ENCODE data around the gene PLAC9. TPM values are rescaled to one million over a fixed set of nuclear protein-coding genes. Genes with fewer than 3 reads are reported as not detected.

The PLAC9 gene
- total RNA-seq, 2 donors from 2014 or later, result 42.7 to 123 TPM

DNA sequence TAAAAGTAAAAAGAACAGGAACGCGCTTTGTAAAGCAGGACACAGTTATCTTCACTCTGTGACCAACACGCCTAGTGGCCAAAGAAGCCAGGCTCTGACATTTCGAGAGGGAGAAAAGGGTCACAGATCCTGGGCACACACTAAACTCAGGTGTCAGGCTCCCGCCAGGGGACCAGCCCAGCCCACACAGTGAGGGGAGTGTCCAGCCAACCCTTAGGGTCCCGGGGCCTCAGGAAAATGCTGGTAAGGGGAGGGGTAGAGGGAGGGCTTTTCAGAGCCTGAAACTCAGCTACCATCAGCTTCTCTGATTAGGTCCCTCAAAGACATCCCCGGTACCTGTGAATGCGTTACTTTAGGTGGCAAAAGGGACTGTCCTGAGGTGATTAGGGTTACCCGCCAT, 56.2 kb downstream of the PLAC9 start:
- H3K36me3 ChIP-seq, result no peaks in the 10 kb centered on the region
- TF ChIP-seq, protein P1, sequence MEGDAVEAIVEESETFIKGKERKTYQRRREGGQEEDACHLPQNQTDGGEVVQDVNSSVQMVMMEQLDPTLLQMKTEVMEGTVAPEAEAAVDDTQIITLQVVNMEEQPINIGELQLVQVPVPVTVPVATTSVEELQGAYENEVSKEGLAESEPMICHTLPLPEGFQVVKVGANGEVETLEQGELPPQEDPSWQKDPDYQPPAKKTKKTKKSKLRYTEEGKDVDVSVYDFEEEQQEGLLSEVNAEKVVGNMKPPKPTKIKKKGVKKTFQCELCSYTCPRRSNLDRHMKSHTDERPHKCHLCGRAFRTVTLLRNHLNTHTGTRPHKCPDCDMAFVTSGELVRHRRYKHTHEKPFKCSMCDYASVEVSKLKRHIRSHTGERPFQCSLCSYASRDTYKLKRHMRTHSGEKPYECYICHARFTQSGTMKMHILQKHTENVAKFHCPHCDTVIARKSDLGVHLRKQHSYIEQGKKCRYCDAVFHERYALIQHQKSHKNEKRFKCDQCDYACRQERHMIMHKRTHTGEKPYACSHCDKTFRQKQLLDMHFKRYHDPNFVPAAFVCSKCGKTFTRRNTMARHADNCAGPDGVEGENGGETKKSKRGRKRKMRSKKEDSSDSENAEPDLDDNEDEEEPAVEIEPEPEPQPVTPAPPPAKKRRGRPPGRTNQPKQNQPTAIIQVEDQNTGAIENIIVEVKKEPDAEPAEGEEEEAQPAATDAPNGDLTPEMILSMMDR (IDR thresholded peaks at IDR 0.05), result no peak
- H3K9me3 ChIP-seq, result no peaks in the 10 kb centered on the region
- DNase-seq (ENCODE audit: low spot score) (no peak), ATAC-seq (ENCODE audit: insufficient number of reproducible peaks, low FRiP score, low read depth) (no peak)
- H3K27ac ChIP-seq, result no peak overlapping the region
- no peak overlapping the region for H3K4me3 ChIP-seq
- H3K27me3 ChIP-seq (replicated peaks; ENCODE audit: insufficient read depth), result no peaks in the 10 kb centered on the region
- peaks cover 42 to 61% of the 10 kb centered on the region in 2 donors for H3K4me1 ChIP-seq (ENCODE audit: control insufficient read depth in 1 of 2, low read depth in 2 of 2)

DNA sequence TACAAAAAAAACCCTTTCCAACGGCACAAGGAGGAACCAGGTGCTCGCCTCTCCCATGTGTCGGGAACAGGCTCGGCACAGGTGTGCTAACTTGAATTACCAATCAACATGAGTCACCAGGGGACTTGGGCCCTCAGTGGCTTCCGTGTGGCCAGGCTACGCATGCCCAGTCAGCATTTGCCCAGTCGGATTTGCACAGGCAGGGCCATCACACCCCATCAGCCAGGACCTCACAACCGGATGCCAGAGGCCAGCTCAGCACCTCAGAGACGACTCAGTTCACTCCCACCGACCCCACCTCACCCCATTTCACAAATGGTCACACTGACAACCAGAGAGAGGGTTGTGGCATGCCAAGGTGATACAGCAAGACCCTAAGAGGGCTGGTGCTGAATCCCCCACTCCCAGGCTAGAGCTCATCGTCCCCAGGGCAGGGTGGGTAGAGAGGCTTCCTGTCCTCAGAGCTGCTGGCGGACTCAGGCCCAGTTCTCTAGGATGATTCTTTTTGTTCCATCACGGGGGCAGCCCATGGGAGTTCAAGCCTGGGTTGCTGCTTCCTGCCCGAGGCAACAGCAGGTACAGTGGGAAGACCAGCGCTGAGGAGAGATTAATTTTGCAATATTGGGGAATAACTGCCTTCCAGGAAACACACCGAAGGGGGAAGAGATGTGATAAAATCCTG, 59.2 kb downstream of the PLAC9 start:
- ATAC-seq (ENCODE audit: insufficient number of reproducible peaks, low FRiP score, low read depth) (no peak), DNase-seq (ENCODE audit: low spot score) (no peak)
- no peaks in the 10 kb centered on the region for H3K27me3 ChIP-seq (replicated peaks; ENCODE audit: insufficient read depth)
- no peaks in the 10 kb centered on the region for H3K36me3 ChIP-seq
- H3K4me1 ChIP-seq (ENCODE audit: control insufficient read depth in 1 of 2, low read depth in 2 of 2), result peaks cover 36 to 61% of the 10 kb centered on the region in 2 donors
- TF ChIP-seq, protein P1 (IDR thresholded peaks at IDR 0.05), result no peak
- H3K27ac ChIP-seq, result no peak overlapping the region
- H3K9me3 ChIP-seq, result no peaks in the 10 kb centered on the region
- H3K4me3 ChIP-seq, result no peak overlapping the region

DNA sequence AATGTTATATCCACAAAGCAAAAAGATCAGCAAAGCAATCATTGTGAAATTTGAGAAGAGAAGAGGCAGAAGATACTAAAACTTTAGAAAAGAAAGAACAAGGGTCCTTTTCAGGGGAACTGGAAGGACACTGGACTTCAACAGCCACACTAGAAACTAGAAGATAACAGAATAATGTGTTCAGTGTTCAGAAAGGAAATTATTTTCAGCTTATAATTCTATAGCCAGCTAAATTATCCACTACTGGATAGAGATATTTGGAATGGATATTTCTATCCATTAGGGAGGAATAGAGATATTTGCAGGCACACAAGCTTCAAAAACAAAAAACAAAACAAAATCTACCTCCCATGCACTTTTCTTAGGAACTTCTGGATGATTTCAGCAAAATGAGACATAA, 60.0 kb downstream of the PLAC9 start:
- DNase-seq (ENCODE audit: low spot score) (no peak), ATAC-seq (ENCODE audit: insufficient number of reproducible peaks, low FRiP score, low read depth) (no peak)
- no peak overlapping the region for H3K27ac ChIP-seq
- no peak overlapping the region for H3K4me3 ChIP-seq
- H3K4me1 ChIP-seq (ENCODE audit: control insufficient read depth in 1 of 2, low read depth in 2 of 2), result peaks cover 40 to 61% of the 10 kb centered on the region in 2 donors
- H3K36me3 ChIP-seq, result no peaks in the 10 kb centered on the region
- H3K27me3 ChIP-seq (replicated peaks; ENCODE audit: insufficient read depth), result no peaks in the 10 kb centered on the region
- TF ChIP-seq, protein P1 (IDR thresholded peaks at IDR 0.05), result no peak
- H3K9me3 ChIP-seq, result no peaks in the 10 kb centered on the region

DNA sequence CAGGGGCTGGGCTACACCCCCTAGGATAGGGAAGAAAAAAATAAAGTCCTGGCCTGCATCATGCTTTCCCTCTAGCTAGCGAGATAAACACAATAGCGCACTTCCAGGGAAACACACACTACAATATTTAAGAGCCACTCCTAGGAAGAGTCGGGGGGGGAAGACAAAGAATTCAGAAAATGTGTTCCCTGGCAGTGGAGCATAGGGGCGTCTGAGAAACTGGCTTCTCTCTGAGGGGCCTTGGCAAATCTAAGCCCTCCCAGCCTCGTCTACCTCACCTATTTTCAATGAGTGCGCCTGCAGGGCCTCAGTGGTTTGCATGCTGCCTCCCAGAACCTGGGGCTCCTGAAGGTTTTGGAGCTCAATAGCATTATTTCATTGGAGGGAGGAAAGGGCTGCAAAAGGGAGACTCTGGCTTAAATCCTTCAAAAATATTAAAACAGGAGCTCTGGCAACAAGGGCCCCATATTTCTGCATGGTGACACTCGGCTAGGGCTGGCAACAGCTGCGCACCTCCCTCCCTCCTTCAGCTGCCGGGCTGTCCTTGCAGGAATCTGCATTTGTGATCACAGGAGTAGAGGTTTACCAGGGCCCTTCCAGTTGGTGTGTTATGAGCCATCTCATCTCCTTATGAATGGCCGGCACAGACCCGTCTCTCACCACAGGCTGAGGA, 62.0 kb downstream of the PLAC9 start:
- H3K36me3 ChIP-seq, result no peaks in the 10 kb centered on the region
- H3K9me3 ChIP-seq, result no peaks in the 10 kb centered on the region
- no peak for ATAC-seq (ENCODE audit: insufficient number of reproducible peaks, low FRiP score, low read depth)
- TF ChIP-seq, protein P1 (IDR thresholded peaks at IDR 0.05), result no peak
- no peaks in the 10 kb centered on the region for H3K27me3 ChIP-seq (replicated peaks; ENCODE audit: insufficient read depth)
- no peak overlapping the region for H3K4me3 ChIP-seq
- DNase-seq (ENCODE audit: low spot score), result no peak
- no peak overlapping the region for H3K27ac ChIP-seq
- H3K4me1 ChIP-seq (ENCODE audit: control insufficient read depth in 1 of 2, low read depth in 2 of 2), result peaks cover 53 to 62% of the 10 kb centered on the region in 2 donors

Other genes starting within 250 kb of the PLAC9 start
- 1 to 10 TPM in 1 of 2 donors, not detected in 1; 2.6 TPM for gene SFTPD, start 183.6 kb upstream of the PLAC9 start, total RNA-seq
- gene TMEM254, start 54.1 kb upstream of the PLAC9 start, total RNA-seq, result 10 to 100 TPM in 1 of 2 donors, 1 to 10 TPM in 1; 5.1 to 10.7 TPM
- 100 to 1,000 TPM; 130 to 198 TPM for gene ANXA11, start 72.8 kb downstream of the PLAC9 start, total RNA-seq
- gene MAT1A, start 156.9 kb downstream of the PLAC9 start, total RNA-seq, result not detected
- gene DYDC1, start 224.0 kb downstream of the PLAC9 start, total RNA-seq, result not detected
- not detected for gene DYDC2, start 224.1 kb downstream of the PLAC9 start, total RNA-seq

All from thoracic aorta (tissue), 2 donors.